GM13977 (cell line): ENCODE data around the gene PUSL1.
"Not testable (repeated sequence)": the region's sequence is repeated elsewhere in the genome, so short reads cannot be mapped to it uniquely, and the experiment has no call there.

Experiments used
- DNase-seq: peaks from one replicate; pipeline ENCODE4 v3.0.0; 2012; ENCODE audit warnings: low spot score
- in situ Hi-C: fragments of 300-500 bp; cut with MboI; formaldehyde crosslinking; loops from one replicate; pipeline ENCODE4 v1.12.0; 2022; ENCODE audit warnings: low sequenced_read_pairs, low pct_unique_long_range_greater_than_20kb, mixed read lengths, inconsistent platforms; ENCODE audit not compliant: unreplicated experiment
- TF ChIP-seq, protein P1 (sequence below): IDR thresholded peaks from 2 replicates; pipeline ENCODE4 v1.5.1; 2012; ENCODE audit warnings: mild to moderate bottlenecking, control low read depth; ENCODE audit not compliant: insufficient read depth; ENCODE audit errors: extremely low read depth, missing control alignments

Gene PUSL1

DNA sequence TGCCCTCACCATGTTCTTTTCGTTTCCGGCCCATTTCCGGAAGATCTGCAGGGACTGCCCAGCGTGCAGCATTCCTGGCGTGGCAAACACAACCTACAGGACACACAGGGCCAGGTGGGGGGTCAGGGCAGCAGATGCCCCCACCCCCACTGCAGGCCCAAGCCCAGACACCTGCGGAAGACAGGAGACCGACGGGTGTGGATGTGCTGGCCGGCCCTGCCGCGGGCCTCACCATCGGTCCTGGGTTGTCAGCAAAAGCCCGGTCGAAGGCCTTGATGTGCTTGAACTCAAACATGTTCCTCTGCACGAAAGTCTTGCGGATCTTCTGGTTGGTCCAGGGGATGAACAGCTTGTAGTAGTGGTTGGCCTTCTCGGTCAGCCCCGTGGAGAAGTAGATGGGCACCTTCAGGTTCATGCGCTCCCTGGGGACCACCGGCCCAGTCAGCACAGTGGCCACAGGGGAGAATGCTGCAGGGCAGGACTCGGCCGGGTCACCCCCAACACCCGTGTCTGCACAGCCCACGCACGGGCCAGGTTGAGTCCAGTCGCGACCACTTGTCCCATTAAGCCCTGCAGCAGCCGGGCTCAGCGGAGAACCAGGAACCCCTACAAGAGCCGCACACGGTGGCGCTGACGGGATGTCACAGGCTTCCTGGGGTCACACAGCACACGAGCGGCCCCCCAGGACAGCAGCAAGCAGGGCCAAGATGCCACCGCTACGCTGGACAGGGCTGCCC is 5.3 kb downstream of the PUSL1 start:
- TF ChIP-seq, protein P1, sequence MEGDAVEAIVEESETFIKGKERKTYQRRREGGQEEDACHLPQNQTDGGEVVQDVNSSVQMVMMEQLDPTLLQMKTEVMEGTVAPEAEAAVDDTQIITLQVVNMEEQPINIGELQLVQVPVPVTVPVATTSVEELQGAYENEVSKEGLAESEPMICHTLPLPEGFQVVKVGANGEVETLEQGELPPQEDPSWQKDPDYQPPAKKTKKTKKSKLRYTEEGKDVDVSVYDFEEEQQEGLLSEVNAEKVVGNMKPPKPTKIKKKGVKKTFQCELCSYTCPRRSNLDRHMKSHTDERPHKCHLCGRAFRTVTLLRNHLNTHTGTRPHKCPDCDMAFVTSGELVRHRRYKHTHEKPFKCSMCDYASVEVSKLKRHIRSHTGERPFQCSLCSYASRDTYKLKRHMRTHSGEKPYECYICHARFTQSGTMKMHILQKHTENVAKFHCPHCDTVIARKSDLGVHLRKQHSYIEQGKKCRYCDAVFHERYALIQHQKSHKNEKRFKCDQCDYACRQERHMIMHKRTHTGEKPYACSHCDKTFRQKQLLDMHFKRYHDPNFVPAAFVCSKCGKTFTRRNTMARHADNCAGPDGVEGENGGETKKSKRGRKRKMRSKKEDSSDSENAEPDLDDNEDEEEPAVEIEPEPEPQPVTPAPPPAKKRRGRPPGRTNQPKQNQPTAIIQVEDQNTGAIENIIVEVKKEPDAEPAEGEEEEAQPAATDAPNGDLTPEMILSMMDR = no peak
- no peak for DNase-seq
- in situ Hi-C loops = no loop called here

DNA sequence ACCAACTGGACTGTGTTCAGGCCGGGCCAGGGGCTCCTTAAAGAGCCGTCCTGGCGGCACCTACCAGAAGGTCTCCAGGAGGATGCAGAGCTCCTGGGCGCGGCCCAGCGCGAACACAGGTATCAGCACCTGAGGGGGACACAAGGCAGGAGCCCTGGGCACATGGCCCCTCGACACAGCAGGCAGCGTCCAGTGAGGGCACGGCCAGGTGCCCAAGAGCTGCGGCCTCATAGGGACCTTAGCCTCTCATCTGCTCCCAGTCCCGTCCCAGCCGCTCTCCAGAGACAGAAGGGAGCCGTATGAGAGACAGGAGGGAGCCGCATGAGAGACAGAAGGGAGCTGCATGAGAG is 5.8 kb downstream of the PUSL1 start:
- in situ Hi-C loops = no loop called here
- TF ChIP-seq, protein P1 = no peak

DNA sequence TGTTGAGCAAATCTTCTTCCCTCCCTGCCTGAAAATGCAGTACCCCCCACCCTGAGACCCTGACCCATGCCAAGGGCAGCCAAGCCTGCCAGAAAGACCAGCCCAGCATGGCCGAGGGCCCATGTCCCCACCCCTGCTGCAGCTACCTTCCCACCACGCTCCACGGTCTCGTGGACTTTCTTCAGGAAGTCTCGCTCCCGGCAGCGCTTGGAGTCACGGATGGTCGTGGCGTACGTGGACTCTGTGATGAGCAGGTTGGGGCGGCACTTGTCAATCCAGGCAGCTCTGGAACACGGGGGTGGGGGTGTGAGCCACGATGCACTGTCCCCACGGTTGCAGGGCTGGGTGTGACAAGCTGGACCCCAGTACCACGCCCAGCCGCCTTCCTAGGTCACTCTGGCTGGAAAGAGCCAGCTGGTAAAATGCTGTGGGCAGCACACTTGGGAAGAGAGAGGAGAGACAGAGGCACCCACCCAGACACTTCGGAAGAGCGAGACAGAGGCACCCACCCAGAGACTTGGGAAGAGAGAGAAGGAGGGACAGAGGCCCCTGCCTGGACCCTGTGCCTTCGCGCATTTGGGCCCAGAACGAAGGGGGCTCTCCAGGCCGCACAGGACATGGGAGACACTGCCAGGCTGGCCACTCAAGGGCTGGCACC is 6.4 kb downstream of the PUSL1 start:
- TF ChIP-seq, protein P1 = no peak
- DNase-seq = no peak
- in situ Hi-C loops = no loop called here

More for the DNA sequence above, 5.8 kb downstream of the PUSL1 start:
- DNase-seq = no peak

DNA sequence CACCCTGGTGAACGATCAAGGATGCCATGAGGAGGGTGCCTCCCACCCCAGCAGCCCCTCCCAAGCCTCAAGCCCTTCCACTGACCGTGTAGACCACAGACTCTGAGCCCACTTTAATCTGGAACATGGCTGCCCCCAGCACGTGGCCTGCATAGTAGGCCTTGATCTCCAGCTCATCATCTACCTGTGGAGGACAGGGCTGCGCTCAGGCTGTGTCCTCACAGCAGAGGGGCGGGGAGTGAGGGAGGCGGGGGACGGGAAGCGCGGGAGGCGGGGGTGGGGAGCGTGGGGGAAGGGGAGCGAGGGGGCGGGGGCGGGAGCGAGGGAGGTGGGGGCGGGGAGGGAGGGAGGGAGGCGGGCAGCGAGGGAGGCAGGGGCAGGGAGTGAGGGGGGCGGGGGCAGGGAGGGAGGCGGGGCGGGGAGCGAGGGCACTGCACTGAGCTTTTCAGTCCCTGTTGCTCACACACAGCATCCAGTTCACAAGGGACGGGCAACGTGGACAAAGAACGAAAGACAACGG is 7.1 kb downstream of the PUSL1 start:
- no peak for DNase-seq
- in situ Hi-C loops = no loop called here
- TF ChIP-seq, protein P1 = no peak

GRCh38 chr1:1316199-1316598 is 7.8 kb downstream of the PUSL1 start:
- DNase-seq, in situ Hi-C loops: not testable (repeated sequence)

DNA sequence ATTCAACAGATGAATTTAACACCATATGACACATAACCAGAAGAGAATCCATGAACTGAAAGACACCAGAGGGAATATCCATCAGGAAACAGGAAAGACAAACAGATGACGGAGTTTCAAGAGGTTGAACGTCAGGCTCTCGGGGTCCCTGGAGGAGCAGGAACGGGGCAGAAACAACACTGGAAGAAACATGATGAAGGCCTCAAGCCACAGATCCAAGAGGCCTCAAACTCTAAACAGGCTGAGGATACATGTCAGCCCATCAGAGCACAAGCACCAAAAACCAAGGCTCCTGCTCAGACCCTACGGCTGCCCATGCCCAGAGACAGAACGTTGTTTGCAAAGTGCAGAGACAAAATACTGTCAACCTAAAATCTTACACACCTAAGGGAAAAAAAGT is 9.0 kb downstream of the PUSL1 start:
- DNase-seq = no peak
- TF ChIP-seq, protein P1 = no peak
- in situ Hi-C loops = no loop called here

- in situ Hi-C loops = no loop called here
- no peak for DNase-seq
- TF ChIP-seq, protein P1 = no peak
These were observed 9.8 kb downstream of the PUSL1 start for GRCh38 chr1:1318131-1318652.
